Bronchus fibroblast of lung (primary cell): Measurements from ENCODE around the gene RILP. TPM values are rescaled to one million over a fixed set of nuclear protein-coding genes. Genes with fewer than 3 reads are reported as not detected.

Source experiments
- total RNA-seq: library from RNA; depleted of rRNA; stranded (reverse); fragments of >200 nt; gene quantifications from 2 replicates; pipeline ENCODE4 v1.2.3, GENCODE V29; 2015

RILP gene, protein sequence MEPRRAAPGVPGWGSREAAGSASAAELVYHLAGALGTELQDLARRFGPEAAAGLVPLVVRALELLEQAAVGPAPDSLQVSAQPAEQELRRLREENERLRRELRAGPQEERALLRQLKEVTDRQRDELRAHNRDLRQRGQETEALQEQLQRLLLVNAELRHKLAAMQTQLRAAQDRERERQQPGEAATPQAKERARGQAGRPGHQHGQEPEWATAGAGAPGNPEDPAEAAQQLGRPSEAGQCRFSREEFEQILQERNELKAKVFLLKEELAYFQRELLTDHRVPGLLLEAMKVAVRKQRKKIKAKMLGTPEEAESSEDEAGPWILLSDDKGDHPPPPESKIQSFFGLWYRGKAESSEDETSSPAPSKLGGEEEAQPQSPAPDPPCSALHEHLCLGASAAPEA
- 7.1 and 13.8 TPM in 2 replicates for total RNA-seq

GRCh38 chr17:1649844-1650501 lies at the start of gene RILP:
TSS of gene RILP (minus strand) at chr17:1649866. CDS start at chr17:1649804, 62 bp downstream.

DNA sequence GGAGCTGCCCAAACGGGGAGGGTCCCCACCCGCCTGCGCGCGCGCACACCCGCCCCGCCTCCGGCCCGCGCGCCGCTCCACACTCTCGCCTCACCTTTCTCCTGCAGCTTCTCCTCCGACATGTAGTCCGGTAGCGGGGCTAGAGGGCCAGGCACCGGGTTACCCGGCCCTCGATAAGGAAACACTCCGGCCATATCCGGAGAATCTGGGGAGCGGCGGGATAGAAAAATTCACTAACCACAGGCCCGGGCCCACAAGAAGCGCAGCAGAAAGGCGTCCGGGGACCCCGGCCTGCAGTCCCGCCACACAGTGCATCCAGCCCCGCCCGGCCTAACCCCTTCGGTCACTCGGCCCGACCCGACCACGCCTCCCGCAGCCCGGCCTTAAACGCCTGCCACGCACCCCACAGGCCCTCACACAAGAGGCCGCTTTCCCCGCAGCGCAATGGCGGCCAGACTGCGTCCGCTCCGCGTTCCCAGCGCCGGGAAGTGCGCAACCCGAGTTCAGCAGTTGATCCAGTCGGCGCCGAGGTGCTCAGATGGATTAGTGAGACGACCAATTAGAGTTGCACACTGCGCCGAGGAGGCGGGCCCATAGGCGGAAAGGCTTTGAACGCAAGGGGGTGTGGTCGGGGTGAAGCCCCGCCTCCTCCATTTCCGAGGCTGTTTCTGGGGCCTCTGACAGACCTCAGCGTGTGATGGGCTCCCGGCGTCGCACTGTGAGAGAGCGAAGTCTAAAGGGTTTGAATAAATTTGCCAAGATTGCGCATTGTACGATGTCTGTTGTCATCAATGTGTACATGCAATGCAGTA lies 34.9 kb upstream of the RILP start, which contains the start of gene PRPF8:
TSS of gene PRPF8 (minus strand) at position 490 of the 812 bp plus-strand sequence. CDS start at position 194, 296 bp downstream.

DNA sequence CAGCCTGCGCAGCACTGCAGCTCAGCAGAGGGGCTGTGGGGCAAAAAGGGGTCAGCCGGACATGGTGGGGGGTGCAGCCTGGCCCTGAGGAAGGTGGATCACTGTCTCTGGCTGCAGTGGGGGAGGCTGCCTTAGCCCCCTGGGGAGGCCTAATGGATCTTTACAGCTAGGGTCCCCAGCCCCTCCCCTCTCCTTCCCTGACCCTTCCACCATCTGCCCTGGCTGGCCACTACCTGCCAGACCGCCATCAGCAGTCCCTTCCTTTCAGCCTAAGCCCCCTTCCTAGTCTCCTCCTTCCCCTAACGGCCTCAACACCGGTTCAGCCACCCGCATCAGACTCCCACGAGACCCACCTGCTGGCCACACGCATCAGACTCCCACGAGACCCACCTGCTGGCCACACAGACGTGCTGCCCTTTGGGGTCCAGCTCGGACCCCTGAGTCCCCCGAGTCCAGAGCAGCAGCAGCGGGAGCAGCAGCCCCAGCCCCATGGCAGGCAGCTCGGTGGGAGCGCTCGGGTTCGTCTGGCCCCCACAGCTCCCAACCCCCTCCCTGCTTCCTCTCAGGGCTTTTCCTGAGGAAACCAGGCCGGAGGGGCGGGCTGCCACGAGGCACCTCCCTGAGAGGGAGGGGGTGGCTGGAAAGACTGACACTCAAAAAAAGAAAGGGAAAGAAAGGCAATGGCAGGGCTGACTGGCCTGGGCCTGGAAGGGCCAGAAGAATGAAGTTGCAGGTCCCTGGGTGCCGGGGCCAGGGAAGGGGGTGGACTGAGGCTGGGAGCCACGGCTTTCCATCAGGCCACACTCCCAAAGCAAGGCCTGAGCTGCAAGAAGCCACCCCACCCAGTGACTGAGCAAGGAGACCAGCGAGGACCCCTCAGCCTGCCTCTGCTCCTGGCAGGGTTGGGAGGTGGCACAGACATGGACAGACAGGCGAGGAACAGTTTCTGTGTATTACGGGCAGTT lies 4.2 kb downstream of the RILP start, which contains the start of gene SCARF1:
TSS of gene SCARF1 (minus strand) at position 526 of the 965 bp plus-strand sequence. CDS start at position 491, 35 bp downstream.

GRCh38 chr17:1627982-1628855 lies 21.4 kb downstream of the RILP start, which contains the start of gene SLC43A2:
TSS of gene SLC43A2 (minus strand) at chr17:1628834. CDS start at chr17:1627874, 960 bp downstream.

Other genes with a start within 250 kb of the RILP start
- gene YWHAE, start 249.6 kb downstream of the RILP start, total RNA-seq = 1,104 and 1,339 TPM in 2 replicates
- 48.8 and 51.8 TPM in 2 replicates for gene CRK, start 193.6 kb downstream of the RILP start, total RNA-seq
- 105 and 110 TPM in 2 replicates for gene MYO1C, start 157.2 kb downstream of the RILP start, total RNA-seq
- gene INPP5K, start 133.3 kb downstream of the RILP start, total RNA-seq = 53.8 and 56.8 TPM in 2 replicates
- gene PITPNA, start 87.1 kb downstream of the RILP start, total RNA-seq = 19.8 and 21.2 TPM in 2 replicates
- 7.1 and 12.1 TPM in 2 replicates for gene SLC43A2, start 21.0 kb downstream of the RILP start, total RNA-seq
- gene SCARF1, start 4.1 kb downstream of the RILP start, total RNA-seq = 0.30 and 1.0 TPM in 2 replicates
- 143 and 152 TPM in 2 replicates for gene PRPF8, start 35.0 kb upstream of the RILP start, total RNA-seq
- 1.0 TPM in 2 replicates for gene TLCD2, start 60.5 kb upstream of the RILP start, total RNA-seq
- gene WDR81, start 74.8 kb upstream of the RILP start, total RNA-seq = 15.9 and 17.7 TPM in 2 replicates
- gene SERPINF2, start 93.0 kb upstream of the RILP start, total RNA-seq = under 0.01 TPM in 1 of 2 replicates, not detected in the other
- 146 and 153 TPM in 2 replicates for gene SERPINF1, start 112.2 kb upstream of the RILP start, total RNA-seq
- gene SMYD4, start 180.0 kb upstream of the RILP start, total RNA-seq = 4.2 and 5.5 TPM in 2 replicates
- 27.1 and 31.4 TPM in 2 replicates for gene RPA1, start 180.1 kb upstream of the RILP start, total RNA-seq